Cardiac muscle cell (in vitro differentiated cells and primary cell): ENCODE results near the gene RNF180. TPM values are rescaled to one million over a fixed set of nuclear protein-coding genes. Genes with fewer than 3 reads are reported as not detected.
A peak's percentile ranks its signal among the peaks of the same experiment; 100 is the strongest.

Experiments used
- DNase-seq, 2 donors: peaks; one replicate each; pipeline versions ENCODE4 v3.0.0 to v3.0.0-alpha.2; 2010 to 2017; ENCODE audit warnings: low read depth in 1 of 2, low spot score in 1 of 2
- H3K27ac ChIP-seq: fragments of 200-600 bp; sonication (generic); 2 replicates; pipeline ENCODE4 v1.5.1; 2016
- H3K27me3 ChIP-seq: fragments of 200-600 bp; sonication (generic); 2 replicates; pipeline ENCODE4 v1.6.0; 2016; ENCODE audit warnings: control low read depth
- H3K36me3 ChIP-seq: fragments of 200-600 bp; sonication (generic); 2 replicates; pipeline ENCODE4 v1.5.1; 2016; ENCODE audit warnings: control low read depth
- H3K4me1 ChIP-seq: fragments of 200-600 bp; sonication (generic); 2 replicates; pipeline ENCODE4 v1.8.1; 2017; ENCODE audit warnings: low read depth, mild to moderate bottlenecking, mixed run types
- H3K4me3 ChIP-seq: fragments of 200-600 bp; sonication (generic); 2 replicates; pipeline ENCODE4 v1.5.1; 2016; ENCODE audit warnings: mild to moderate bottlenecking
- H3K9me3 ChIP-seq: fragments of 200-600 bp; sonication (generic); 2 replicates; pipeline ENCODE4 v1.5.1; 2017; ENCODE audit warnings: low read depth, mild to moderate bottlenecking, control low read depth
- polyA plus RNA-seq: library from polyadenylated mRNA; unstranded; fragments of >200 nt; fragmentation: Nextera tagmentation; extraction: Ambion mirVana; gene quantifications from 2 replicates; pipeline ENCODE4 v1.2.1, GENCODE V29; 2016
- total RNA-seq: library from RNA; depleted of rRNA; stranded (reverse); fragments of >200 nt; gene quantifications from 2 replicates; pipeline ENCODE4 v1.2.3, GENCODE V29; 2016
- TF ChIP-seq, protein P1 (sequence below): IDR thresholded peaks from 2 replicates; pipeline ENCODE4 v1.5.1; 2012; ENCODE audit warnings: low read depth, mild to moderate bottlenecking, low read length

The RNF180 gene
- total and polyA plus RNA-seq, 2 experiments from 2014 or later, result 8.0 to 9.1 TPM

DNA sequence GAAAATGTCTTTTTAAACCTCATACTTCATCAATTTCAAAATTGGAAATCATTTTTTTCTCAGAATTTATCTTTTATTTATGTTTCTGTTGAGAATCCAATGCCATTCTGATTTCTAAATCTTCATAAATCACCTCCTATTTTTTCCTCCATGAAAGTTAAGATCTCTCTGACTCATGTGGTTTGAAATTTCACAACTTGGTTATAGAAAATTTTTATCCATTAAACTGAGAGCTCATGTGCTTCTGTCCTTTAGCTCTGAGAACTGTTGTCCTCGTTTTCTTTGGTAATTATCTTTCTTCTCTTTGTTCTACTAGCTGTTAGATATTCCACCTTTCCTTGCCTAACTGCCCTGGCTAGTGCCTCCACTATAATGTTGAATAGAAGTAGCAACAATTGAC, 1.5 kb upstream of the RNF180 start:
- no peak for DNase-seq
- Histone ChIP-seq H3K9me3 (no peaks in the 10 kb centered on the region), H3K27ac (no peak overlapping the region), H3K36me3 (no peaks in the 10 kb centered on the region), H3K4me3 (no peak overlapping the region), H3K27me3 (peaks cover 20% of the 10 kb centered on the region), H3K4me1 (peaks cover 11% of the 10 kb centered on the region)
- TF ChIP-seq, protein P1, sequence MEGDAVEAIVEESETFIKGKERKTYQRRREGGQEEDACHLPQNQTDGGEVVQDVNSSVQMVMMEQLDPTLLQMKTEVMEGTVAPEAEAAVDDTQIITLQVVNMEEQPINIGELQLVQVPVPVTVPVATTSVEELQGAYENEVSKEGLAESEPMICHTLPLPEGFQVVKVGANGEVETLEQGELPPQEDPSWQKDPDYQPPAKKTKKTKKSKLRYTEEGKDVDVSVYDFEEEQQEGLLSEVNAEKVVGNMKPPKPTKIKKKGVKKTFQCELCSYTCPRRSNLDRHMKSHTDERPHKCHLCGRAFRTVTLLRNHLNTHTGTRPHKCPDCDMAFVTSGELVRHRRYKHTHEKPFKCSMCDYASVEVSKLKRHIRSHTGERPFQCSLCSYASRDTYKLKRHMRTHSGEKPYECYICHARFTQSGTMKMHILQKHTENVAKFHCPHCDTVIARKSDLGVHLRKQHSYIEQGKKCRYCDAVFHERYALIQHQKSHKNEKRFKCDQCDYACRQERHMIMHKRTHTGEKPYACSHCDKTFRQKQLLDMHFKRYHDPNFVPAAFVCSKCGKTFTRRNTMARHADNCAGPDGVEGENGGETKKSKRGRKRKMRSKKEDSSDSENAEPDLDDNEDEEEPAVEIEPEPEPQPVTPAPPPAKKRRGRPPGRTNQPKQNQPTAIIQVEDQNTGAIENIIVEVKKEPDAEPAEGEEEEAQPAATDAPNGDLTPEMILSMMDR, result no peak

DNA sequence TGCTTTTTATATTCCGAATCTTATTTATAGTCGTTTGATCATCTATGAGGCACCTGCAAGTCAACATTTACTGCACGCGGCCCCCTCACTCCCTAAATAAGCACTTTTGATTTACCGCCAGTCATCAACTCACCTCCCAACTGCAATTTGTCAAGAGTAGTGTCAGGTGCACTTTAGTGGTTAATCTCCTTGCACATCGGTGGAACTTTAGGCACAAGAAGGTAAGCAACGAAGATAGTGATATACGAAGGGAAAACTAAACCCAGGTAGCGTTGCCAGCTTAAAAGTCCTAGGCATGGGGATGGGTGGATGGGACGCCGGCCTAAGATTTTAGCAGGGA, 513 bp upstream of the RNF180 start:
- TF ChIP-seq, protein P1, result no peak
- H3K27ac ChIP-seq, result no peak overlapping the region
- peak overlapping the region; percentile 50 for H3K4me3 ChIP-seq
- H3K9me3 ChIP-seq, result no peaks in the 10 kb centered on the region
- no peaks in the 10 kb centered on the region for H3K36me3 ChIP-seq
- peaks cover 11% of the 10 kb centered on the region for H3K4me1 ChIP-seq
- H3K27me3 ChIP-seq, result peaks cover 20% of the 10 kb centered on the region
- DNase-seq, result no peak

DNA sequence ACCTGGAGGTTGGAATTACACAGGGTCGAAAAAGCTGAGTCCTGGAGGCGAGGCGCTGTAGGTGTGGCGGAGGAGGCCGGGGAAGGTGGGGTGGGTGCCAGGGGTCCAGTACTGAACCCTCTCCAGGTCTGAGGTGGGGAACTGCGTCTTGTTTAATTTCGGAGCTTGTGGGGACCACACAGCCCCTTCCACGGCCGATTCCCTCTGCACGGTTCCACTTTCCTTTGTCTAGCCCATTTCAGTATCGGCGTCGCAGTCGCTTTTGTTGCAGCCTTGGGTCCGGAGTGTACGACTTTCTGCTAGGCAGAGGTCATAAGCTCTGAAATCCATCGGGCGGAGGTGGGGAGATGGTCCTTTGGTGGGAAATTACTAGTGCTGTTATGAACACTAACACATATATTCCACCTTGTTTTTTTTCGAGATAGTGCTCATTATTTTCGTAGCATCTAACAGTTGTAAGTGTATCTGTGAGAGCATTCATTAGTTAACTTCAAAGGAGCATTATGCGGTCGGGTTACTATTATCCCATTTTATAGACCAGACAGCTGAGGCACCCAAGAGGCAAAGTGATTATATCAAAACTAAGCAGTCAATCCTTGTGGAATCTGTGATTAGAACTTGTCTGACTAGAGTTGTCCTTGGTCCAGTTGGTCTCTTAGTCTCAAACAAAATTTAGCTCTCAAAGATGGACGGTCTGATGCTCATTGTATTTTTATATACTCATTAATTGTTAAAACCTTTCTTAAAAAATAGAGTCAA, 737 bp downstream of the RNF180 start:
- Histone ChIP-seq H3K4me1 (peaks cover 11% of the 10 kb centered on the region), H3K27me3 (peaks cover 20% of the 10 kb centered on the region), H3K4me3 (peak overlapping the region; percentile 50), H3K36me3 (no peaks in the 10 kb centered on the region), H3K27ac (no peak overlapping the region), H3K9me3 (no peaks in the 10 kb centered on the region)
- TF ChIP-seq, protein P1, result no peak
- peak; percentile 7 to 39 for DNase-seq

DNA sequence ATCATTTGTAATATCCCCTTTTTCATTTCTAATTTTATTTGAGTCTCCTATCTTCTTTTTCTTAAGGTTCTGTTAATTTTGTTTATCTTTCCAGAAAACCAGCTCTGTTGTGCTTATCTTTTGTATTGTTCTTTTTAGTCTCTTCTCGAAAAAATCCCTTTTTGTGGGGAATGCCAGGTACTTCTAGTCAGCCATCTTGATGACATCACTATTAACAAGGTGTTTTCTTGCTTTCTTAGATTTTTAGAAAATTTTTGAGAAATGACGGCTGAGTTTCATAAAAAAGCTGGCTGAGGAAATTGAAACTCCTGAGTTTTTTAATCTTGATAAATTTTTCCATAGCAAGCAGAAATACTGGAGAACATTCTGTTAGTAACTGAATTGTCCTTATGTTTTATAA, 10.7 kb downstream of the RNF180 start:
- Histone ChIP-seq H3K36me3 (no peaks in the 10 kb centered on the region), H3K4me3 (no peak overlapping the region), H3K27me3 (no peaks in the 10 kb centered on the region), H3K27ac (no peak overlapping the region), H3K9me3 (no peaks in the 10 kb centered on the region), H3K4me1 (no peaks in the 10 kb centered on the region)
- no peak for DNase-seq
- TF ChIP-seq, protein P1, result no peak

DNA sequence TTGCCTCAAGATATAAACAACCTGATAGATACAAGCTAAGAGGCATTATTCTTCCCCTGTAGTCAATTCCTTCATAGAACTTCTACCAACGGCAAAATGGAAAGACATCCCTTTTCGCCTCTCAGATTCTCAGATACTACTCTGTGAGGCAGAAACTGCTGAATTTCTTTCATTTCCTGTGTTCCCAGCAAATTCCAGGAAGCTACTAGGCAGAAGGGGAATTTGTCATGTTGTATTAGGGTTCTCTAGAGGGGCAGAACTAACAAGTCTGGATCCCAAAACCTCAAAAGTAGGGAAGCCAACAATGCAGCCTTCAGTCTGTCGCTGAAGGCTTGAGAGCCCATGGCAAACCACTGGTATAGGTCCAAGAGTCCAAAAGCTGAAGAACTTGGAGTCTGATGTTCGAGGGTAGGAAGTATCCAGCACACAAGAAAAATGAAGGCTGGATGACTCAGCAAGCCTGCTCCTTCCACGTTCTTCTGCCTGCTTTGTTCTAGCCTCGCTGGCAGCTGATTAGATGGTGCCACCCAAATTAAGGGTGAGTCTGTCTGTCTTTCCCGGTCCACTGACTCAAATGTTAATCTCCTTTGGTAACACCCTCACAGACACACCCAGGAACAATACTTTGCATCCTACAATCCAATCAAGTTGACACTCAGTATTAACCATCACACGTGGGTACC, 15.2 kb downstream of the RNF180 start:
- TF ChIP-seq, protein P1, result no peak

More for the DNA sequence above, 15.2 kb downstream of the RNF180 start:
- Histone ChIP-seq H3K27me3 (no peaks in the 10 kb centered on the region), H3K4me1 (no peaks in the 10 kb centered on the region), H3K9me3 (no peaks in the 10 kb centered on the region), H3K27ac (no peak overlapping the region), H3K36me3 (no peaks in the 10 kb centered on the region), H3K4me3 (no peak overlapping the region)
- peak in 1 of 2 donors; percentile 18 for DNase-seq
